Ascending aorta (tissue), 2 donors: ENCODE results near the gene SRD5A1. TPM values are rescaled to one million over a fixed set of nuclear protein-coding genes. Genes with fewer than 3 reads are reported as not detected.

ENCODE experiments used
- DNase-seq, 2 donors: peaks; one replicate each; pipeline ENCODE4 v3.0.0-alpha.2; 2019; ENCODE audit warnings: low spot score in 2 of 2
- H3K27ac ChIP-seq, 2 donors: fragments of 200-600 bp; sonication (generic); one replicate each; pipeline ENCODE4 v1.5.1; 2016 to 2017; ENCODE audit warnings: mild to moderate bottlenecking in 1 of 2
- H3K27me3 ChIP-seq: fragments of 200-600 bp; sonication (generic); one replicate; pipeline ENCODE4 v1.5.1; 2017
- H3K36me3 ChIP-seq, 2 donors: fragments of 200-600 bp; sonication (generic); one replicate each; pipeline ENCODE4 v1.5.1; 2016
- H3K4me1 ChIP-seq, 2 donors: fragments of 200-600 bp; sonication (generic); one replicate each; pipeline ENCODE4 v1.5.1; 2016 to 2017; ENCODE audit warnings: mild to moderate bottlenecking in 1 of 2
- H3K4me3 ChIP-seq, 2 donors: fragments of 200-600 bp; sonication (generic); one replicate each; pipeline ENCODE4 v1.5.1; 2016 to 2017; ENCODE audit warnings: mild to moderate bottlenecking in 1 of 2
- H3K9me3 ChIP-seq, 2 donors: fragments of 200-600 bp; sonication (generic); one replicate each; pipeline ENCODE4 v1.5.1; 2016
- intact Hi-C: fragments of 100-400 bp; cut with DNase I; formaldehyde crosslinking; loops from one replicate; pipeline ENCODE4 v1.15.1; 2023
- total RNA-seq: library from RNA; depleted of rRNA; stranded (reverse); fragments of >200 nt; gene quantifications from one replicate; pipeline ENCODE4 v1.1.0, GENCODE V29; 2016
- TF ChIP-seq, protein P1 (sequence below), 3 experiments: fragments of 200-600 bp in 2 of 3; fragments of 450-650 bp in 1 of 3; sonication (generic) in 2 of 3; IDR thresholded peaks; one replicate each; pipeline ENCODE4 v1.5.1; 2016 to 2019; ENCODE audit warnings: antibody characterized with exemption in 3 of 3, mild to moderate bottlenecking in 1 of 3, moderate library complexity in 1 of 3

Gene SRD5A1
- total RNA-seq, 1 donor from 2014 or later: 186 TPM

GRCh38 chr5:6682239-6682638 lies 49.0 kb downstream of the SRD5A1 start:
- H3K4me3 ChIP-seq: no peak overlapping the region
- no peaks in the 10 kb centered on the region for H3K27me3 ChIP-seq
- TF ChIP-seq, protein P1, sequence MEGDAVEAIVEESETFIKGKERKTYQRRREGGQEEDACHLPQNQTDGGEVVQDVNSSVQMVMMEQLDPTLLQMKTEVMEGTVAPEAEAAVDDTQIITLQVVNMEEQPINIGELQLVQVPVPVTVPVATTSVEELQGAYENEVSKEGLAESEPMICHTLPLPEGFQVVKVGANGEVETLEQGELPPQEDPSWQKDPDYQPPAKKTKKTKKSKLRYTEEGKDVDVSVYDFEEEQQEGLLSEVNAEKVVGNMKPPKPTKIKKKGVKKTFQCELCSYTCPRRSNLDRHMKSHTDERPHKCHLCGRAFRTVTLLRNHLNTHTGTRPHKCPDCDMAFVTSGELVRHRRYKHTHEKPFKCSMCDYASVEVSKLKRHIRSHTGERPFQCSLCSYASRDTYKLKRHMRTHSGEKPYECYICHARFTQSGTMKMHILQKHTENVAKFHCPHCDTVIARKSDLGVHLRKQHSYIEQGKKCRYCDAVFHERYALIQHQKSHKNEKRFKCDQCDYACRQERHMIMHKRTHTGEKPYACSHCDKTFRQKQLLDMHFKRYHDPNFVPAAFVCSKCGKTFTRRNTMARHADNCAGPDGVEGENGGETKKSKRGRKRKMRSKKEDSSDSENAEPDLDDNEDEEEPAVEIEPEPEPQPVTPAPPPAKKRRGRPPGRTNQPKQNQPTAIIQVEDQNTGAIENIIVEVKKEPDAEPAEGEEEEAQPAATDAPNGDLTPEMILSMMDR (IDR thresholded peaks at IDR 0.05): no peak
- intact Hi-C loops: no loop called here
- no peaks in the 10 kb centered on the region for H3K9me3 ChIP-seq
- no peak for DNase-seq
- H3K36me3 ChIP-seq: no peaks in the 10 kb centered on the region
- no peak overlapping the region for H3K27ac ChIP-seq
- peaks cover 0 to 2% of the 10 kb centered on the region in 2 donors for H3K4me1 ChIP-seq

DNA sequence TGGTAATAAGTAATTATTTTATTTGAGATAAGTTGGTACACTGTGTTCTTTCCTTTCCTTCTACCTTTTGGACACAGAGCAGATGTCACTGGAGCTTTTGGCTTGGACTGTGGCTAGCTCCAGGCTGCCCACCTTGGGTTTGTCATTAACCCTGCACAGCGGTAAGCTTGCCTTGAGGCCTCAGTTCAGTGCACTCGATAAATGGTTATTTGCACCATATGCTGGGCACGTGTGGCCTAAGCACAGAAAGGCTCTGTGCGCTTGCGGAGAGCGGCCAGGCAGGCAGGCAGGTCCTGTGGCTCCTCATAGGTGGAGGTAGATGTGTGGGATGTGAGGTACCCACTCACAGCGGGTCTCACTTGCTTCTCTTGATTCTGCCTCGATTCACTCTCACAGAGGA lies 50.0 kb downstream of the SRD5A1 start:
- peaks cover 0 to 2% of the 10 kb centered on the region in 2 donors for H3K4me1 ChIP-seq
- intact Hi-C loops: no loop called here
- DNase-seq: no peak

DNA sequence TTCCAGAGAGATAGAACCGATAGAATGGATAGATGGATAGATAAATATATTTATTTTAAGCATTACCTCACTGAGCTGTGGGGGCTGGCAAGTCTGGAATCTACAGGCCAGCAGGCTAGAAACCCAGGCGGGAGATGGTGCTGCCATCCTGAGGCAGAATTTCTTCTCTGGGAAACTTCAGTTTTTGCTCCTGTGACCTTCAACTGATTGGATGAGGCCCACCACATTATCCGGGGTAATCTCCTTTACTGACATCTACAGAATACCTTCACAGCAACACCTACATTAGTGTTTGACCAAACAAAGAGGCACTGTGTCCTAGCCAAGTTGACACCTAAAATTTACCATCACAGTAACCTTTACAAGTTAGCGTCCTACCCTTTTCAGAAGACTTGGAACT lies 50.8 kb downstream of the SRD5A1 start:
- Histone ChIP-seq H3K36me3 (no peaks in the 10 kb centered on the region), H3K4me1 (peaks cover 0 to 2% of the 10 kb centered on the region in 2 donors), H3K27me3 (no peaks in the 10 kb centered on the region), H3K27ac (no peak overlapping the region), H3K9me3 (no peaks in the 10 kb centered on the region), H3K4me3 (no peak overlapping the region)
- intact Hi-C loops: no loop called here
- no peak for DNase-seq
- TF ChIP-seq, protein P1 (IDR thresholded peaks at IDR 0.05): no peak

More for the DNA sequence above, 50.0 kb downstream of the SRD5A1 start:
- Histone ChIP-seq H3K36me3 (no peaks in the 10 kb centered on the region), H3K9me3 (no peaks in the 10 kb centered on the region), H3K27ac (no peak overlapping the region), H3K4me3 (no peak overlapping the region), H3K27me3 (no peaks in the 10 kb centered on the region)
- TF ChIP-seq, protein P1 (IDR thresholded peaks at IDR 0.05): no peak

GRCh38 chr5:6686501-6686900 lies 53.3 kb downstream of the SRD5A1 start:
- DNase-seq: no peak
- Histone ChIP-seq H3K27me3 (no peaks in the 10 kb centered on the region), H3K9me3 (no peaks in the 10 kb centered on the region), H3K27ac (no peak overlapping the region), H3K4me3 (peak overlapping the region in 1 of 2 donors; percentile 33), H3K4me1 (peaks cover 0 to 2% of the 10 kb centered on the region in 2 donors), H3K36me3 (no peaks in the 10 kb centered on the region)
- intact Hi-C loops: loop anchor here (2.0 kb wide), 1 partner anchor 26 kb away; the partner anchor contains the start of gene TENT4A
- TF ChIP-seq, protein P1 (IDR thresholded peaks at IDR 0.05): no peak

GRCh38 chr5:6686915-6687409 lies 53.7 kb downstream of the SRD5A1 start:
- TF ChIP-seq, protein P1 (IDR thresholded peaks at IDR 0.05): no peak
- H3K27ac ChIP-seq: no peak overlapping the region
- H3K4me1 ChIP-seq: peaks cover 0 to 2% of the 10 kb centered on the region in 2 donors
- no peak for DNase-seq
- peak overlapping the region; percentile 33 to 40 for H3K4me3 ChIP-seq
- intact Hi-C loops: loop anchor here (2.0 kb wide), 1 partner anchor 26 kb away; the partner anchor contains the start of gene TENT4A
- H3K9me3 ChIP-seq: no peaks in the 10 kb centered on the region
- H3K27me3 ChIP-seq: no peaks in the 10 kb centered on the region
- no peaks in the 10 kb centered on the region for H3K36me3 ChIP-seq
